B cell (primary cell): ENCODE data around the gene HMCN1.

Source experiments
- CTCF ChIP-seq: fragments of 200-600 bp; IDR thresholded peaks from one replicate; pipeline ENCODE4 v1.8.0; 2022; ENCODE audit warnings: antibody characterized with exemption, mild to moderate bottlenecking
- EZH2 ChIP-seq: IDR thresholded peaks from 2 replicates; pipeline ENCODE4 v1.6.1; 2012; ENCODE audit warnings: borderline replicate concordance, low read depth, mild to moderate bottlenecking, moderate library complexity, low read length; ENCODE audit not compliant: insufficient read depth, poor library complexity, severe bottlenecking

GRCh38 chr1:186027621-186028020 is 293.4 kb downstream of the HMCN1 start:
- TF ChIP-seq CTCF (no peak), EZH2 (no peak)
